Measurements from ENCODE around the gene AFF4. TPM values are rescaled to one million over a fixed set of nuclear protein-coding genes. Genes with fewer than 3 reads are reported as not detected.
A peak's percentile ranks its signal among the peaks of the same experiment; 100 is the strongest.

The AFF4 gene
- total and polyA plus RNA-seq, 10 of the 15 experiments (the other 5 are each of a cell fraction or from before 2014, with no cell fraction given) = 1.1 to 20.2 (median 10.4) TPM

DNA sequence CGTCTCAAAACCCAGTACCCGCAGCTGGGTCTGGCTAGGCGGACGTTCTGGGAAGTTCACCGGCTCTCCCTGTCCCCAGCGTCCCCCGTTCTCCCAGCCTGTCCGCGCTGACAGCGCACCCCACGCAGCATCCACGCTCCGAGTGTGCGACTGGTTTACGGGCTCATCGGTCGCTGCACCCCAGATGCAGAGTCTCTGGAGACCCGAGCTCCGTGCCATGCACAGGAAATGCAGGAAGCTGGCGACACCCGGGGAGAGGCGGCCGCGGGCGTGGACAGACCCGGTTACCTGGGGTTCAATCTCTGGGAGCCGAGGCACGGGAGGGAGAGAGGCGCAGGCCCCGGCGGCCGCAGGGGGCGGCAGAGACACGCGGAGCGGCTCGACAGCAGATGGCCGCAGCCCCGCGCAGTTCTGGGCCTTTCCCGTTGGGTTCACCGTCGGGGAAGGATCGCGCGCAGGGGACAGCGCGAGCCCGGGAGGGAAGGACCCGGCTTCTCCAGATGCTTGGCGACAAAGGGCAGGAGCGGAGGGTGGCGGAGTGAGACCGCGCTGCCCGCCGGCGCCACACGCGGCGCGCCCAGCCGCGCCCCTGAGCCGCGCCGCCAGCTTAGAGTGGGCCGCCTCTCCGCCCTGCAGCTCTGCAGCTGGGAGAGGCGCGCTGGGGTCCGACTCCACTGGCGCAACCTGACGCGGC, 133.5 kb downstream of the AFF4 start (continued):
- TF ChIP-seq RAD21 (IDR thresholded peaks at IDR 0.05; ENCODE audit: insufficient read depth, low read depth, low read length) (peak; percentile 73), SMAD1 (IDR thresholded peaks at IDR 0.05; ENCODE audit: low read depth, partially characterized antibody) (no peak), IKZF1 (conservative IDR thresholded peaks at IDR 0.05) (peak; percentile 98), DPF2 (IDR thresholded peaks at IDR 0.05) (peak; percentile 69), IKZF2 (IDR thresholded peaks at IDR 0.05) (0 out of 4 replicates have a peak, but pooled peaks have one; percentile 17 to 28), CBX5 (IDR thresholded peaks at IDR 0.05; ENCODE audit: low read depth) (no peak), EP300 (IDR thresholded peaks at IDR 0.05; ENCODE audit: borderline replicate concordance in 1 of 2, control insufficient read depth in 1 of 2, low read depth in 2 of 2, low read length in 2 of 2) (0 out of 4 replicates have a peak, but pooled peaks of 1 of the 2 experiments have one; percentile 9), BRCA1 (IDR thresholded peaks at IDR 0.05; ENCODE audit: low read depth, low read length) (no peak), NRF1 (conservative IDR thresholded peaks at IDR 0.05; ENCODE audit: low read depth, low read length) (no peak), HDAC2 (IDR thresholded peaks at IDR 0.05) (no peak), CREM (IDR thresholded peaks at IDR 0.05; ENCODE audit: low read depth) (0 out of 2 replicates have a peak, but pooled peaks have one; percentile 30), CREB1 (IDR thresholded peaks at IDR 0.05; ENCODE audit: low read depth) (0 out of 2 replicates have a peak, but pooled peaks have one; percentile 32), FOS (IDR thresholded peaks at IDR 0.05; ENCODE audit: borderline replicate concordance, extremely low read depth, insufficient read length) (no peak), EED (IDR thresholded peaks at IDR 0.05; ENCODE audit: low read depth) (peak; percentile 66), ZNF217 (IDR thresholded peaks at IDR 0.05) (peak; percentile 59; the same call in 1 of the 2 replicates), YY1 (IDR thresholded peaks at IDR 0.05; ENCODE audit: low read depth, low read length) (peak; percentile 88), EZH2 (IDR thresholded peaks at IDR 0.05; ENCODE audit: borderline replicate concordance, control insufficient read depth, low read depth, low read length) (no peak), ZNF207 (IDR thresholded peaks at IDR 0.05; ENCODE audit: borderline replicate concordance) (peak; percentile 74), TARDBP (IDR thresholded peaks at IDR 0.05; ENCODE audit: borderline replicate concordance) (no peak), SIX5 (IDR thresholded peaks at IDR 0.05; ENCODE audit: low read depth, low read length, severe bottlenecking) (no peak), SPI1 (IDR thresholded peaks at IDR 0.05; ENCODE audit: borderline replicate concordance, insufficient read depth, low read depth, low read length) (no peak)
- TF ChIP-seq, protein P1, sequence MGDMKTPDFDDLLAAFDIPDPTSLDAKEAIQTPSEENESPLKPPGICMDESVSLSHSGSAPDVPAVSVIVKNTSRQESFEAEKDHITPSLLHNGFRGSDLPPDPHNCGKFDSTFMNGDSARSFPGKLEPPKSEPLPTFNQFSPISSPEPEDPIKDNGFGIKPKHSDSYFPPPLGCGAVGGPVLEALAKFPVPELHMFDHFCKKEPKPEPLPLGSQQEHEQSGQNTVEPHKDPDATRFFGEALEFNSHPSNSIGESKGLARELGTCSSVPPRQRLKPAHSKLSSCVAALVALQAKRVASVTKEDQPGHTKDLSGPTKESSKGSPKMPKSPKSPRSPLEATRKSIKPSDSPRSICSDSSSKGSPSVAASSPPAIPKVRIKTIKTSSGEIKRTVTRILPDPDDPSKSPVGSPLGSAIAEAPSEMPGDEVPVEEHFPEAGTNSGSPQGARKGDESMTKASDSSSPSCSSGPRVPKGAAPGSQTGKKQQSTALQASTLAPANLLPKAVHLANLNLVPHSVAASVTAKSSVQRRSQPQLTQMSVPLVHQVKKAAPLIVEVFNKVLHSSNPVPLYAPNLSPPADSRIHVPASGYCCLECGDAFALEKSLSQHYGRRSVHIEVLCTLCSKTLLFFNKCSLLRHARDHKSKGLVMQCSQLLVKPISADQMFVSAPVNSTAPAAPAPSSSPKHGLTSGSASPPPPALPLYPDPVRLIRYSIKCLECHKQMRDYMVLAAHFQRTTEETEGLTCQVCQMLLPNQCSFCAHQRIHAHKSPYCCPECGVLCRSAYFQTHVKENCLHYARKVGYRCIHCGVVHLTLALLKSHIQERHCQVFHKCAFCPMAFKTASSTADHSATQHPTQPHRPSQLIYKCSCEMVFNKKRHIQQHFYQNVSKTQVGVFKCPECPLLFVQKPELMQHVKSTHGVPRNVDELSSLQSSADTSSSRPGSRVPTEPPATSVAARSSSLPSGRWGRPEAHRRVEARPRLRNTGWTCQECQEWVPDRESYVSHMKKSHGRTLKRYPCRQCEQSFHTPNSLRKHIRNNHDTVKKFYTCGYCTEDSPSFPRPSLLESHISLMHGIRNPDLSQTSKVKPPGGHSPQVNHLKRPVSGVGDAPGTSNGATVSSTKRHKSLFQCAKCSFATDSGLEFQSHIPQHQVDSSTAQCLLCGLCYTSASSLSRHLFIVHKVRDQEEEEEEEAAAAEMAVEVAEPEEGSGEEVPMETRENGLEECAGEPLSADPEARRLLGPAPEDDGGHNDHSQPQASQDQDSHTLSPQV (IDR thresholded peaks at IDR 0.05) = peak; percentile 64; the same call in 1 of the 2 replicates
- TF ChIP-seq, protein P2, sequence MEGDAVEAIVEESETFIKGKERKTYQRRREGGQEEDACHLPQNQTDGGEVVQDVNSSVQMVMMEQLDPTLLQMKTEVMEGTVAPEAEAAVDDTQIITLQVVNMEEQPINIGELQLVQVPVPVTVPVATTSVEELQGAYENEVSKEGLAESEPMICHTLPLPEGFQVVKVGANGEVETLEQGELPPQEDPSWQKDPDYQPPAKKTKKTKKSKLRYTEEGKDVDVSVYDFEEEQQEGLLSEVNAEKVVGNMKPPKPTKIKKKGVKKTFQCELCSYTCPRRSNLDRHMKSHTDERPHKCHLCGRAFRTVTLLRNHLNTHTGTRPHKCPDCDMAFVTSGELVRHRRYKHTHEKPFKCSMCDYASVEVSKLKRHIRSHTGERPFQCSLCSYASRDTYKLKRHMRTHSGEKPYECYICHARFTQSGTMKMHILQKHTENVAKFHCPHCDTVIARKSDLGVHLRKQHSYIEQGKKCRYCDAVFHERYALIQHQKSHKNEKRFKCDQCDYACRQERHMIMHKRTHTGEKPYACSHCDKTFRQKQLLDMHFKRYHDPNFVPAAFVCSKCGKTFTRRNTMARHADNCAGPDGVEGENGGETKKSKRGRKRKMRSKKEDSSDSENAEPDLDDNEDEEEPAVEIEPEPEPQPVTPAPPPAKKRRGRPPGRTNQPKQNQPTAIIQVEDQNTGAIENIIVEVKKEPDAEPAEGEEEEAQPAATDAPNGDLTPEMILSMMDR (IDR thresholded peaks at IDR 0.05 in 2 of 3, conservative IDR thresholded peaks at IDR 0.05 in 1 of 3; ENCODE audit: control insufficient read depth in 2 of 3, extremely low read depth in 1 of 3, insufficient read depth in 1 of 3, low read depth in 3 of 3, low read length in 3 of 3) = peak; percentile 84 to 94 (median 89)
